PC-9 (cell line): Measurements from ENCODE around the gene HAGH. TPM values are rescaled to one million over a fixed set of nuclear protein-coding genes. Genes with fewer than 3 reads are reported as not detected.

Experiments used
- BruUV-seq: library from RNA; stranded (reverse); fragments of 400-500 nt; replicated peaks from 2 replicates; lab custom pipeline; 2021; lab: Mats Ljungman, UMichigan
- CTCF ChIA-PET: fragments of 300-600 bp; sonication (Branson Sonifier 250); formaldehyde crosslinking; loops from one replicate; lab custom pipeline; 2022; ENCODE audit warnings: antibody characterized with exemption; lab: Charles Lee
- POLR2A ChIA-PET: fragments of 300-600 bp; sonication (Branson Sonifier 250); formaldehyde crosslinking; loops from one replicate; lab custom pipeline; 2022; ENCODE audit warnings: antibody characterized with exemption; ENCODE audit not compliant: unreplicated experiment; lab: Charles Lee
- DNase-seq, 2 experiments: peaks; one replicate each; pipeline versions ENCODE4 v3.0.0 to v3.0.0-alpha.2; 2015 to 2022; ENCODE audit warnings: mixed read lengths in 1 of 2
- H2AFZ ChIP-seq: fragments of 200-600 bp; sonication (generic); 2 replicates; pipeline ENCODE4 v1.8.1; 2017; ENCODE audit warnings: antibody characterized with exemption
- H3F3A ChIP-seq: fragments of 200-600 bp; sonication (generic); 2 replicates; pipeline ENCODE4 v1.8.1; 2017; ENCODE audit warnings: antibody characterized with exemption, mild to moderate bottlenecking, low read depth; ENCODE audit not compliant: insufficient read depth
- H3K27ac ChIP-seq: fragments of 200-600 bp; sonication (generic); 2 replicates; pipeline ENCODE4 v1.6.1; 2016; ENCODE audit warnings: mixed run types
- H3K27me3 ChIP-seq: fragments of 200-600 bp; sonication (generic); 2 replicates; pipeline ENCODE4 v1.6.1; 2016; ENCODE audit warnings: low read depth, mixed run types; ENCODE audit not compliant: insufficient read depth
- H3K36me3 ChIP-seq: fragments of 200-600 bp; sonication (generic); 2 replicates; pipeline ENCODE4 v1.6.1; 2016; ENCODE audit warnings: low read depth, mixed run types
- H3K4me1 ChIP-seq: fragments of 200-600 bp; sonication (generic); replicated peaks from 2 replicates; pipeline ENCODE4 v1.6.1; 2016; ENCODE audit warnings: mixed run types; ENCODE audit not compliant: insufficient read depth
- H3K4me2 ChIP-seq: fragments of 200-600 bp; sonication (generic); 2 replicates; pipeline ENCODE4 v1.6.1; 2017; ENCODE audit warnings: mixed run types
- H3K4me3 ChIP-seq: fragments of 200-600 bp; sonication (generic); 2 replicates; pipeline ENCODE4 v1.6.1; 2016; ENCODE audit warnings: mixed run types
- H3K79me2 ChIP-seq: fragments of 200-600 bp; sonication (generic); 2 replicates; pipeline ENCODE4 v1.6.1; 2017; ENCODE audit warnings: low read depth, mixed run types
- H3K9me2 ChIP-seq: fragments of 200-600 bp; sonication (generic); 2 replicates; pipeline ENCODE4 v1.8.1; 2017; ENCODE audit warnings: mild to moderate bottlenecking; ENCODE audit not compliant: insufficient read depth
- H3K9me3 ChIP-seq: fragments of 200-600 bp; sonication (generic); 2 replicates; pipeline ENCODE4 v1.8.1; 2016; ENCODE audit warnings: low read depth; ENCODE audit not compliant: insufficient read depth
- H4K20me1 ChIP-seq: fragments of 200-600 bp; sonication (generic); 2 replicates; pipeline ENCODE4 v1.8.1; 2017; ENCODE audit not compliant: insufficient read depth
- CTCF ChIP-seq: fragments of 200-600 bp; sonication (generic); conservative IDR thresholded peaks from 2 replicates; pipeline ENCODE4 v1.6.1; 2017; ENCODE audit warnings: mixed run types, antibody characterized with exemption, mild to moderate bottlenecking, moderate library complexity
- EZH2 ChIP-seq: fragments of 200-600 bp; sonication (generic); IDR thresholded peaks from 2 replicates; pipeline ENCODE4 v1.8.0; 2017; ENCODE audit warnings: antibody characterized with exemption, low read depth
- intact Hi-C: fragments of 100-400 bp; cut with micrococcal nuclease; formaldehyde crosslinking; loops from one replicate; pipeline ENCODE4 v1.10.0; 2022; ENCODE audit not compliant: unreplicated experiment
- total RNA-seq: library from RNA; stranded (reverse); gene quantifications from 2 replicates; pipeline ENCODE4 v1.2.3, GENCODE V29; 2021

HAGH gene
- total RNA-seq, 1 experiment from 2014 or later = 51.8 TPM

GRCh38 chr16:1857433-1858097 is 30.9 kb upstream of the HAGH start:
- ChIA-PET POLR2A (no interaction called here), CTCF (no interaction called here)
- no peak for TF ChIP-seq EZH2
- no peak for TF ChIP-seq CTCF
- Histone ChIP-seq H3K9me2 (no peaks in the 10 kb centered on the region), H3K4me3 (no peak overlapping the region), H2AFZ (no peak overlapping the region), H3K27ac (no peak overlapping the region), H3K79me2 (no peaks in the 10 kb centered on the region), H3F3A (peaks cover 4% of the 10 kb centered on the region; the same call in 1 of the 2 replicates), H4K20me1 (no peaks in the 10 kb centered on the region), H3K36me3 (no peaks in the 10 kb centered on the region), H3K4me2 (no peak overlapping the region), H3K9me3 (no peaks in the 10 kb centered on the region), H3K4me1 (no peaks in the 10 kb centered on the region), H3K27me3 (peaks cover 17% of the 10 kb centered on the region)
- intact Hi-C loops = no loop called here
- BruUV-seq = no TSS peak
- DNase-seq = no peak

- Histone ChIP-seq H3K4me3 (no peak overlapping the region), H4K20me1 (no peaks in the 10 kb centered on the region), H3K9me2 (no peaks in the 10 kb centered on the region), H2AFZ (no peak overlapping the region), H3K4me1 (no peaks in the 10 kb centered on the region), H3K36me3 (no peaks in the 10 kb centered on the region), H3K27me3 (peaks cover 28% of the 10 kb centered on the region; the same call in 1 of the 2 replicates), H3F3A (no peaks in the 10 kb centered on the region), H3K27ac (no peak overlapping the region), H3K79me2 (no peaks in the 10 kb centered on the region), H3K9me3 (no peaks in the 10 kb centered on the region), H3K4me2 (no peak overlapping the region)
- intact Hi-C loops = no loop called here
- no peak for DNase-seq
- ChIA-PET CTCF (no interaction called here), POLR2A (no interaction called here)
- no TSS peak for BruUV-seq
- TF ChIP-seq EZH2 = no peak
- TF ChIP-seq CTCF = no peak
These were observed 25.2 kb upstream of the HAGH start for GRCh38 chr16:1851793-1852192.

GRCh38 chr16:1850981-1851380 is 24.4 kb upstream of the HAGH start:
- Histone ChIP-seq H3K27ac (no peak overlapping the region), H3K36me3 (no peaks in the 10 kb centered on the region), H3K4me3 (no peak overlapping the region), H3K9me3 (no peaks in the 10 kb centered on the region), H3K27me3 (peaks cover 34% of the 10 kb centered on the region; the same call in 1 of the 2 replicates), H3K79me2 (no peaks in the 10 kb centered on the region), H3K4me2 (no peak overlapping the region), H3K4me1 (no peaks in the 10 kb centered on the region), H3K9me2 (no peaks in the 10 kb centered on the region), H4K20me1 (0 out of 2 replicates have a peak, but pooled peaks cover 2% of the 10 kb centered on the region), H2AFZ (no peak overlapping the region), H3F3A (no peaks in the 10 kb centered on the region)
- CTCF ChIA-PET = no interaction called here
- intact Hi-C loops = no loop called here
- no peak for DNase-seq
- no TSS peak for BruUV-seq
- no peak for TF ChIP-seq CTCF
- POLR2A ChIA-PET = no interaction called here
